Fibroblast of peridontal ligament (primary cell): ENCODE results near the gene HOXD8.
A peak's percentile ranks its signal among the peaks of the same experiment; 100 is the strongest.

ENCODE experiments used
- DNase-seq: peaks from one replicate; pipeline ENCODE4 v3.0.0-alpha.2; 2010; ENCODE audit errors: extremely low read depth

Gene HOXD8

DNA sequence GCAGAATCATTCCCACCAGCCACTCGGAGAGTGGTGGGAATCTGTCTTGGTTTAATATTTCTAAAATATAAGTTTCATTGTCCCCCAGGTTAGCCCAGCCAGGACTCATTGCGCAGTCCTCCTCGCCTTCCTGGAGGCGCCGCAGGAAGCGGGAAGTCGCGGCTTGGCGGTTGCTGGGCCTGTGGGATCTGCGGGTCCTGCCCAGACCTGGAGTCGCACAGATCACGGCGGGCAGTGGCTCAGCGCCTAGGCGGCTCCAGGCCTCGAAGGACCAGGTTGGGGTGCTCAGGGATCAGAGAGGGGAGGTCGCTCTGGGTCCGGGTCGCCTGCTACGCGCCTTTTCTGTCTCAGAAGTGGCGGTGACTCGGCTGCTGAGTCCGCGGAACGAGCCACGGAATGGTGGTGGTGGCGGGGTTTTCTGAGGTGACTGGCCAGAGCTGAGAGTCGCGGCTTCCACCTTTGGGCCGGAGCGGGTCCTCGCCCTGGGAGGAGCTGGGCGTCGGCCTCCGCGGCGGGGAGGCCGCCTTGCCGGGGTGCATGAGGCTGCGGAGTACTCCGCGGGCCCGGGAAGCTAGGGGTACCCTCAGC is 30.3 kb downstream of the HOXD8 start:
- DNase-seq = no peak

DNA sequence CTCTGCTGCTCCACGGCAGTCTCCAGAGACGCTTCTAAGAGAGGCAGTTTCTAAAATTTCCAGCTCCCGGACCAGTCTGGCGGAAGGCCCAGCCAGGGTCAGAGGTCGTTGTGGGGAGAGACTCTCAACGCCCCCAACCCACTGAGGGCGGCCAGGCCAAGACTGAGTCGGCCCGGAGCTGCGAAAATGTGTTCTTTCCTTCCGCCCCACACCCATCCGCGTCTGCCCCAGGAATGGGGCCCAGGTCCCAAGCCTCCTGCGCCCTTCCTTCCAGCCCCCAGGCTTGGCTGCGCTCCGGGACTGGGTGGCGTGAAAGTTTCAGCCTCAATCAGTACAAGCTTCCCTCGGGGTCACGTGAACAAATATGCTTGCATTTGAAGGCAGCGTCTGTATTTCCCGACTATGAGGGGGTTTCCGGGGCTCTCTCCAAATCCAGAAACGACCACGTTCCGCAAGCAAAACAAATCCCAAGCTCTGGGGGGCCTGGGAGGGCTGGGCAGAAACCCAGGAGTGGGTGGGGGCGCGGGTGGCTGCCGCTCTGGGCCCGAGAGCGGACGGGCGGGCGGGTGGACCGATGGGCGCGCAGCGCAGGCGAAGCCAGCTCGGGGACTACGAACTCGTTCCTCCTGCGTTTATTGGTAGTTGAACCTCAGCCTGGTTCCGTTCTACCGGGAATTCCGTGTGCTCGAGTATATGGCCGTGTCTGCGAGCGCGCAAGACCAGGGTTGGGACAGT is 30.9 kb downstream of the HOXD8 start:
- no peak for DNase-seq

DNA sequence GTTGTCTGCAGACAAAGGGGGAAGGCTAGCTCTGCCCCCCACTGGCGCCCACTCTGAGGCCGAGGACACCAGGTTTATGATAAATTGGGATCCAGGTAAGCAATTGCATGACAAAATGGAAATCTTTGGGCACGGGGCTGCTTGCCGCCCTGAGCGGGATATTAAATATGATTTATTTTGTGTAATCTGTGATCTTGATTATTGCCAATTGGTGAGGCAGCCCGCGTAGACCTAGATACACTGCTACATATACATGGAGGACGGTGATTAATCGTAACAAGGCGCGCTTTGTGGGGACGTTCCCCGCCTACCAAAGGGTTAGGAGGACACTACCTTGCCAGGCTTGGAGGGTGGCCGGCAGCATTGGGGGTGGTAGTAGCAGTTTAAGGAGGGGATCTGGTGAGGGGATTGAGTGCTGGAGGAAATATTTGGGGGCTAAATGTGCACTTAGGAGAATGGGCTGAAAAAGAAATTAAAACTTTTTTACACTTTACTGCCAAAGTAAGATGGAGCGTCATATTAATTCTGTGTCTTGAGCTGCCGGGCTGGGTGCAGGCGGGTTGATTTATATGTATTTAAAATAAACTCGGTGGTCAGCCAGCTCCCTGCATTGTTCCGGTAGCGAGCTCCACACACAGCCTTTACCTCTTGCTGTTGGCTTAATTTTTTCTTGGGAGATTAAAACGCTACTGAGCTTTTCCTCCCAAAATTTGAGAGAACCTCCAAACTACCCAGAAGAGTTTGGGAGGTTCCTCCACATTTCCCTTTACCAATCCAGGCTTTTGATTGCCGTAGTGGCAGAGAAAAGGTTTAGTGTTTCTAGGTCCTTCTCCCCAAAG is 31.7 kb downstream of the HOXD8 start:
- no peak for DNase-seq

DNA sequence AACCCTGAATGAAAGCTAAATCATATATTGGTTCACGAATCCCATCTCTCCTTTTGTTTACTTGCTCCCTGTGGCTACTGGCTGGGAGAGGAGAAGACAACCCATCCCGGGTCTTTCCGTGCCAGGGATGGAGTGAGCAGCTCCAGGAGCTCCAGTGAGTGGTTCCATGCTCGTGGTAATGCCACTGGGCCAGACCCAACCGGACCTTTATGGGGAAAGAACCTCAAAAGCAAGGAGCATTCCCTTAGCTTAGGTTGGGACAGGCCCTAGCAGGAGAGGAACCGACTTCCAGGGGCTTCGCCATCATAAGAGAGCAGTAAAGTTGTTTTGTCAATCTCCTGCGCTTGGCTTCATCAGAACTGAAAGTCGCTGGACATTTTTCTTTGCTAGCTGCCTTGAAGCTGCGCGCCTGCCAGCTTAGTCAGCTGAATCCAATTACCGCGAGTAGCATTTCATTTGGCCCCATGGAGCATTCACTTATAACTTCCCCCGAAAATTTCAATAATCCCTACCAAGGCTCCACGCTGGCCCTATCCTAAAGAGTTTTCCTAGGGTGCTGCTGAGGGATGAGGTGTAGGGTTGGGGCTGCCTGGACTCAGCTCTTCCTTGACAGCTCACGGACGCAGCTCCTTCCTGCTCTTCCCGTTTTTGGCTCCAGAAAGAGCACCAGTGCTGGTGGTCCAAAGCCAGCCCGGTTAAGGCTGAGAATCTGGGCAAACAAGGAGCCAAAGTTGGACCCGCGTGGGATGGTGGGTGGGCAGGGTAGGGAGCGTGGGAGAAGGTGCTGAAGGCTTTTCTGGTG is 32.5 kb downstream of the HOXD8 start:
- peak; percentile 37 for DNase-seq

DNA sequence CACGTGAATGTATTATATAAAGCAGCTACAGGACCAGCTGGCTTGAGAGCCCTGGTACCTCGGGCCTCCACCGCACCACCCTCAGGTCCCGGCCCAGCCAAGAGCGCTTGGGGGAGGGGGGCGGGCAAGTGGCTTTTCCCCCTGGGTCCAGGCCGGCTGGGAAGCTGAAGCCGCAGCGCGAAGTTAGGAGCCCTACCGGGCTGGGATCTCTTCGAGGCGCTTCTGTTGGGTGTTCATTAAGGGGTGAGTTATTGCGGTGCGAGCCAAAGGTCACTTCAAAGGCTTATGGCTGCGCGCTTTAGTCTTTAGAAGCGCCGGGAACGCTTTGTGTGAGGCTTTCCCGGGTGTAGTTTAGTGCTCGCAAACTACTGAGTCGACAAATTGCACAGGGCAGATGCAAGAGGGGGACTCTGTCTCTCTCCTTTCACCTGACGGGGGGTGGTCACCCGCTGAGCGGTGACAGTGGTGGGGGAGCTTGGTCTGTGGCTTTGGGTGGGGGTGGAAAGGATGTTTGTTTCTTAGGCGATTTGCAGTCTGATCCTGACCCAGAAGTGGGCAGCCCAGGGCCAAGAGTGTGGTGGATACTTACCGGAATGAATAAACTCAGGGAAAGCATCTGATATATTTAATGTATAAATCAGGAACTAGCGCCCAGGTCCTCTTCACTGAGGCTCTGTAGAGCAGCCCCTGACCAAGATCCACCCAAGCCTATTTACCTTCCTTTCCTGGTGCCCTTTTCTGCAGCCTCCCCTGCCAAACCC is 33.6 kb downstream of the HOXD8 start:
- DNase-seq = no peak

DNA sequence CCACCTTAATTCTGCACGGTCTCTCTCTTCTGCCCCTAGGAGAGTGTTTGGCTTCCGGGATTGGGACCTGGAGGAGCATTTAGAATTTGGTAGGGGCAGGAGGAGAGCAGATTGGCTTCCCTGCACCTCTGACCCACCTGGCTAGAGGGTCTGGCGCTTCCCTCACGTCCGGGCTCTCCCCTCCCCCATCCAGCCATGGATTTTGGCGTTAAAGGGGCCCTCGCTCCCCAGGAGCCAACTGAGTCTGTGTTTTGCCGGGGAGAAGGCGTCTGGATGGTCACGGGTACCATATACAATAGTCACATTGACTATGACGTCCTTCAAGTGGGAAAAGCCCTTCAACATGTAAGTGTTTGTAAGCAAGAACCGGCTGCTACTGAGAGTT is 34.2 kb downstream of the HOXD8 start:
- no peak for DNase-seq

DNA sequence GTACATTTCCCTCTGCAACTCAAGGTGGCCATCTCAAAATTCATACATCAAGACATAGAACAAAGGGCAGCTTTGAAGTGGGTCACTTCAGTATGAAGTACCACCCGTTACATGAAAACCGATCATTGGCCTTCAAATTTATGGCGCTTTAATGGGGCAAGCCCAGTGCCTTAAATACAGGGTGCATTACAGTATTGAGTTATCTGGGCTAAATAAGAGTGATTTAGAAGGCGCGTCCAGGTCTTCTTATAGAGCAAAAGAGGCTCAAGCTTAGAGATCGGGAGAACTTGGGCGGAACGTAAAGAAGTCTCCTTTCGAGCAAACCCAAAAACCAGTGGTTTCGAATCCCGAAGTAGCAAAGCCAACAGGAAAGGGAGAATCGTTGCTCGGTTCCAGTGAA is 34.7 kb downstream of the HOXD8 start:
- DNase-seq = no peak

DNA sequence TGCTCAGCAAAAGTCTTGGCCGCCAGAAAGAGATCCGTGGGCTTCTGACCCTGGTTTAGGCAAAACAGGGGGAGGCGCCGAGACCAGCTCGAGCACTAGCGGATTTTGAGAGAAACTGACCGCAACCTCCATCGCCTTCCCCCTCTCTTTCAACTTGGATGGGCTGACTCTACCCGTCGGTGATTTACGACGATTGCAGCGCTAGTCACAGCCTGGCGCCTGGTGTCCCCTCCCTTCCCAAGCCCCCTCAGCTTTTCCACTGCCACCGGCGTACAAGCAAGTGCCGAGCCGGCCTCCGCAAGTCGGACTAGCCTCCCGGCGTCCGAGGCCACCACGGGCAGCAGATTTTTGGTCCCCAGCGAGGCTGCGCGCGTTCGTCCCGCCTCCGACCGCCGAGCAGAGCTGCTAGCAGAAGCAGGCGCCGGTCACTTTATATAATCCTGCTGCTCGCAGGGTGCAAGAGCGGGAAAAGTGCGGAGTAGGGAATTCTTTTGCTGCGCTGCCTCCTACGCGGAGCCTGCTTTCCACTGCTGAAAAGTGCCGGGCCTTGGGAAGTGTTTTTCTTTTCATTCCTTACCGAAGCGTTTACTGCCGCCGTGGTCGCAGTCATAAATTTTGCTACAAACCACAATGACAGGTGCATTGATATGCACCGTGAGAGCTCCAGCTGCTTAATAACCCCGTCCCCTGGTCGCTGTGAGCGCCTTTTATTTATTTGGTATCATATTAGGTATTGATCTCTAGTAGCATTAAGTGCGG is 35.3 kb downstream of the HOXD8 start:
- DNase-seq = no peak

DNA sequence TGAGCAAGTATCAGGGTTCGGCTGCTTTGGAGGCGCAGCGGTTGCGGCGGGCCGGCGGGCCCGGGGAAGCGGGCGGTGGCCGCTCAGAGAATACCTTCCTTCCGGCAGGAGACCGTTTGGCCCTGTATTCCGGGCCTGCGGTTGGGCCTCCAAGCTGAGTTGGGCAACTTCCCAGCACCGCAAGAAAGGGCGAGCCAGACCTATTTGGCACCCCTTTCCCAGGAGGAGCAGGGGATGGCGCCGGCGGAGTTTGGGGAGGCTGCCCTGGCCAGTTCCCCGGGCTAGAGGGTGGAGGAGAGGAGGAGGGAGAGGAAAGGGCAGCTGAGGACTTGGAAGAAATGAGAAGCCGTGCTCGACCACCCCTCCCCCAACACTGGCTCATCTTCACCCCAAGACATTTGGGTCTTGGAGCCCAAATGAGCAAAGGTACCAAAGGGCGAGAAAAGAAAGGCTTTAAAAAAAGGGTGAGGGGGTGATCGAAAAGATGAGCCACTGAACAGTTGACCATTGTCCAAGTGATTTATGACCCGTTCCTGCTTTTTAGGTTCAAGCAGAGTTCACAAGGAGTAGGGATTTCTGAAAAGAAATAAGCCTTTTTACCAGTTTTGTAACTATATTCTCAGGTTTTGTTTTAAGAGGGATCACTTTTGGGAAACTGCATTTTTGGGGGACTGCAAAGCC is 36.0 kb downstream of the HOXD8 start:
- DNase-seq = no peak

DNA sequence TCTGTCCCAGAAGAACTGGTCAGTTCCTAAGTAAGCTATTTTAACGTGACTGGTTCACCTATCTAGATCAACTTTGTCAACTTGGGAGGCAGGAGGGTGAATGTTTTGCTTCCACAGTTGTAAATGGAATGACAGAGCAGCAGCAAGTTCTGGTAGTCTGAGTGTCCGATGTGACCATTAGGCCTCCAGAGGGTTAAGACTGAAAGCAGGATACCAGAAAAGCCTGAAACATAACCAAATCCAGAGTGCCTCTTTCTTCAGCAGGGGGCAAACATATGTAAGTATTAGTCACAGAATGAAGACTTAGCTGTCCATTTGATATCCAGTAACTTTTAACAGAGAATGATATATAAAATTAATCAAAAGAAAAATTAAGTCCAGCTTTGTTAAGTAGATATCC is 36.8 kb downstream of the HOXD8 start:
- DNase-seq = no peak

DNA sequence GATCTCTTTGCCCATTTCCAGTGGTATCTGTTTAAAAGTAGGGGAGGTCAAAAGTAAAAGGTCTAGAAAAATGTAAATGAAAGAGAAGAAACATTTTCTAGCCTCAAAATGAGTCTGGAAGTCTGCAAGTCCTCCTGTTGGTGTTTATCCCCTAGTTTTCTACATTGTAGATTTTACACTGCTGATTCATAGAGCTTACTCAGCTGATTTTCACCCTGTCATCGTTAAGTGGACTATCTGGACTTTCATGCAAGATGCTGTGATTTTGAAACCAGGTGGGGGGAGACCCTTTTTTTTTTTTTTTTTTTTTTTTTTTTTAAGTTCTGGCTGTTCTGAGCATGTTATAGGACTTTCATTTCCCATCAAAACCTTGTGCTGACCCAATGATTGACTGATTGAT is 37.9 kb downstream of the HOXD8 start:
- DNase-seq = no peak

DNA sequence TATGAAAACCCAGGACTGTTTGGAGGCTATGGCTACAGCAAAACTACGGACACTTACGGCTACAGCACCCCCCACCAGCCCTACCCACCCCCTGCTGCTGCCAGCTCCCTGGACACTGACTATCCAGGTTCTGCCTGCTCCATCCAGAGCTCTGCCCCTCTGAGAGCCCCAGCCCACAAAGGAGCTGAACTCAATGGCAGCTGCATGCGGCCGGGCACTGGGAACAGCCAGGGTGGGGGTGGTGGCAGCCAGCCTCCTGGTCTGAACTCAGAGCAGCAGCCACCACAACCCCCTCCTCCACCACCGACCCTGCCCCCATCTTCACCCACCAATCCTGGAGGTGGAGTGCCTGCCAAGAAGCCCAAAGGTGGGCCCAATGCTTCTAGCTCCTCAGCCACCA is 39.7 kb downstream of the HOXD8 start:
- no peak for DNase-seq

DNA sequence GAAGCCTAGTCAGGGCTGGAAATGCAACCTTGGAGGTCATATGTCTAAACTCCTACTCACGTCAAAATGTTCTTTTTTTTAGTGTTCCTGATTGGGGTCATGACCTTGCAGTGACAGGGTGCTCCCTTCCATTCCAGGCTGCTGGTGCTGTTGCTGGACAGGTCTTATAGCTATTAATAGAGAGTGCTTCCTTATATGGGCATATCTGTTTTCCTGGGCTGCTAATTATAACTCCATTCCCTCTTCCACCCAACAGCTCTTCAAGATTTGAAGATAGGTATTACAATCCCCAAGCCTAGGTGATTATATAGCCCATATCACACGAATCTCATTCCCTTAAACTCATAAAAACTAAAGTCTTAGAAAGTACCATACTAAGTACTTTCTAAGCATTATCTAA is 40.2 kb downstream of the HOXD8 start:
- no peak for DNase-seq

DNA sequence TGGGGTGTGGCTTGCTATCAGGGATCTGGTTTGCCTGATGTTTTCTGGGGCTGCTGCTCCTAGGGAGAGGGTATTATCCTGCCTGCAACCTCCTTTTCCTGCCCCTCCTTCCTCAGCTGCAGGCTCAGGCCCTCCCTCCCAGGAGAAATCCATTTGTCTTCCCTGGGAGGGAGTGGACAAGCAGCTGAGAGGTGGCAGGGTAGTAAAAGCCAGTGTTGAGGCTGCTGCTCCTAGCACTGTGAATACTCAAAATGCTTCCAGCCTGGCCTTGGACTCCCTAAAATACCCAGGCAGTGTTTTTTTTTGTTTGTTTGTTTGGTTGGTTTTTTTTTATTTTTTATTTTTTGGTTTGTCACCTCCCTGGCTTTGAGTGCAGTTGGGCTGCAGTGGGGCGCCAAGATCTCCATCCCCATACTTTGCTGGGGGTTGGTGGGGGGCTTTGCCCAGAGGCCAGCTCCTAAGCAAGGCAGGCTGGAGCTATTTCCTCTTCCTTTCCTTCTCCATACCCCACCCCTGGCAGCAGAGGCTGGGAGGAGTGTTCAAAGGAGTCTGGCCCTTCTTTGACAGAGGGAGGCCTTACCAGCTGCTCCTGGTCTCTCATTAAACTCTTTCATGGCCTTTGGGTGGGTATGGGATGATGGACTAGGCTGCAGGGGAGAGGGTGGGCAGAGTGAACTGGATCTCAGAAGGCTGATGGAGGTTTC is 41.2 kb downstream of the HOXD8 start:
- no peak for DNase-seq

DNA sequence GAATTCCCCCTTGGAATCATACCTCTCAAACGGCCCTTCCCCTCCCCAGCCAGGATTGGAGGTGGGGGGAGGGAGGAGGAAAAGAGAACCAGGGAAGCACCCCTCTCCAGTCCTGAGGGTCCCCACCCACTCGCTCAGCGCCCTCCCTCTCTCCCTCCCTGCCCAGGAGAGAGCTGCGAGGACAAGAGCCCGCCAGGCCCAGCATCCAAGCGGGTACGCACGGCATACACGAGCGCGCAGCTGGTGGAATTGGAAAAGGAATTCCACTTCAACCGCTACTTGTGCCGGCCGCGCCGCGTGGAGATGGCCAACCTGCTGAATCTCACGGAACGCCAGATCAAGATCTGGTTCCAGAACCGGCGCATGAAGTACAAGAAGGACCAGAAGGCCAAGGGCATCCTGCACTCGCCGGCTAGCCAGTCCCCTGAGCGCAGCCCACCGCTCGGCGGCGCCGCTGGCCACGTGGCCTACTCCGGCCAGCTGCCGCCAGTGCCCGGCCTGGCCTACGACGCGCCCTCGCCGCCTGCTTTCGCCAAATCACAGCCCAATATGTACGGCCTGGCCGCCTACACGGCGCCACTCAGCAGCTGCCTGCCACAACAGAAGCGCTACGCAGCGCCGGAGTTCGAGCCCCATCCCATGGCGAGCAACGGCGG is 42.0 kb downstream of the HOXD8 start:
- no peak for DNase-seq

DNA sequence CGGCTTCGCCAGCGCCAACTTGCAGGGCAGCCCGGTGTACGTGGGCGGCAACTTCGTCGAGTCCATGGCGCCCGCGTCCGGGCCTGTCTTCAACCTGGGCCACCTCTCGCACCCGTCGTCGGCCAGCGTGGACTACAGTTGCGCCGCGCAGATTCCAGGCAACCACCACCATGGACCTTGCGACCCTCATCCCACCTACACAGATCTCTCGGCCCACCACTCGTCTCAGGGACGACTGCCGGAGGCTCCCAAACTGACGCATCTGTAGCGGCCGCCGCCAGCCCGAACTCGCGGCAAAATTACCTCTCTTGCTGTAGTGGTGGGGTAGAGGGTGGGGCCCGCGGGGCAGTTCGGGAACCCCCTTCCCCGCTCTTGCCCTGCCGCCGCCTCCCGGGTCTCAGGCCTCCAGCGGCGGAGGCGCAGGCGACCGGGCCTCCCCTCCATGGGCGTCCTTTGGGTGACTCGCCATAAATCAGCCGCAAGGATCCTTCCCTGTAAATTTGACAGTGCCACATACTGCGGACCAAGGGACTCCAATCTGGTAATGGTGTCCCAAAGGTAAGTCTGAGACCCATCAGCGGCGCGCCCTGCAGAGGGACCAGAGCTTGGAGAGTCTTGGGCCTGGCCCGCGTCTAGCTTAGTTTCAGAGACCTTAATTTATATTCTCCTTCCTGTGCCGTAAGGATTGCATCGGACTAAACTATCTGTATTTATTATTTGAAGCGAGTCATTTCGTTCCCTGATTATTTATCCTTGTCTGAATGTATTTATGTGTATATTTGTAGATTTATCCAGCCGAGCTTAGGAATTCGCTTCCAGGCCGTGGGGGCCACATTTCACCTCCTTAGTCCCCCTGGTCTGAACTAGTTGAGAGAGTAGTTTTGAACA is 42.7 kb downstream of the HOXD8 start:
- DNase-seq = no peak

DNA sequence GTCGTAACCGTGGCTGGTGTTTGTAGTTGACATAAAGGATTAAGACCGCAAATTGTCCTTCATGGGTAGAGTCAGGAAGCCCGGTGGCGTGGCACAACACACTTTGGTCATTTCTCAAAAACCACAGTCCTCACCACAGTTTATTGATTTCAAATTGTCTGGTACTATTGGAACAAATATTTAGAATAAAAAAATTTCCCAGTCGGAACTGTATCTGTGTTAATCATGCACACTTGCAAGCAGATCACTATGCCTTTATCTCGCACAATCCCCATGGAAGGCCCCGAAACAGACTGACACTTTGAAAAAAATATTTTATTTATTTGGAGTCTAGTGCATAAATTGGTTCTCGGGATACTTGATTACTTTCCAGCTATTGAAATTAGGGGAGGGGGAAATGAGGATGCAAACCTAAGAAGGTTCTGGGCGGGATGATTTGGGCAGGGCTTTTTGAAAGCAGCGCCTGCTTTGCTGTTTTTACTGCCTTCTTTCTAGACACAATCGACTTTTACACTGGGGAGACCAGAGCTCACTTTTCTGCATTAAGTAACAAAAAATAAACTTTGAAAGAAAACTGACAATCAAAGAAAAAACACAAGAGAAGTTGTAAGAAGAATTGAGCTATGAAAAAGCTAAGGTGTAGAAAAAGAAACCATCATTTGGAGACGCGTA is 43.5 kb downstream of the HOXD8 start:
- no peak for DNase-seq
